Testis (tissue), 3 donors: Measurements from ENCODE around the gene SLC16A3. TPM values are rescaled to one million over a fixed set of nuclear protein-coding genes. Genes with fewer than 3 reads are reported as not detected.

Experiments used
- DNase-seq: peaks from one replicate; pipeline ENCODE4 v3.0.0-alpha.2; 2019
- H3K27ac ChIP-seq, 2 donors: fragments of 200-600 bp; sonication (generic); one replicate each; pipeline ENCODE4 v1.5.1; 2019
- H3K27me3 ChIP-seq: fragments of 200-600 bp; sonication (generic); one replicate; pipeline ENCODE4 v1.5.1; 2019
- H3K36me3 ChIP-seq: fragments of 200-600 bp; sonication (generic); one replicate; pipeline ENCODE4 v1.5.1; 2017; ENCODE audit warnings: low read depth; ENCODE audit errors: missing control alignments
- H3K4me1 ChIP-seq: fragments of 200-600 bp; sonication (generic); one replicate; pipeline ENCODE4 v1.5.1; 2019
- H3K4me3 ChIP-seq, 2 donors: fragments of 200-600 bp; sonication (generic); one replicate each; pipeline ENCODE4 v1.5.1; 2017 to 2019
- H3K9me3 ChIP-seq: fragments of 200-600 bp; sonication (generic); one replicate; pipeline ENCODE4 v1.5.1; 2017
- CTCF ChIP-seq, 3 experiments: fragments of 450-650 bp in 2 of 3; fragments of 200-600 bp in 1 of 3; sonication (generic) in 1 of 3; IDR thresholded peaks; one replicate each; pipeline ENCODE4 v1.5.1; 2016 to 2019; ENCODE audit warnings: antibody characterized with exemption in 3 of 3, mild to moderate bottlenecking in 2 of 3, moderate library complexity in 1 of 3
- POLR2A ChIP-seq: fragments of 450-650 bp; IDR thresholded peaks from one replicate; pipeline ENCODE4 v1.6.1; 2017; ENCODE audit warnings: antibody characterized with exemption, mild to moderate bottlenecking, moderate library complexity
- WGBS, 2 donors: methylation state at CpG; one replicate each; pipeline ENCODE4 v1.1.5; 2018; 5-methylcytosine and 5-hydroxymethylcytosine counted together
- intact Hi-C: fragments of 100-400 bp; cut with DNase I; formaldehyde crosslinking; loops from one replicate; pipeline ENCODE4 v1.15.1; 2023; ENCODE audit warnings: low total_unique reads
- polyA plus RNA-seq: library from polyadenylated mRNA; stranded (reverse); fragments of 350-450 nt; fragmentation: Illumina TruSeq; extraction: RNeasy Lipid Tissue Mini Kit (QIAGEN cat#74804); gene quantifications from one replicate; pipeline ENCODE4 v1.2.3, GENCODE V29; 2014; ENCODE audit warnings: low read depth, low replicate concordance; ENCODE audit not compliant: insufficient read depth
- total RNA-seq, 2 donors: library from RNA; depleted of rRNA; stranded (reverse); fragments of >200 nt; gene quantifications; one replicate each; pipeline ENCODE4 v1.2.3, GENCODE V29; 2016

The SLC16A3 gene
- total and polyA plus RNA-seq, 3 donors from 2014 or later: 67.7 to 71.4 (median 70.6) TPM

GRCh38 chr17:82226809-82227628, 1.8 kb upstream of the SLC16A3 start:
- 85 to 100% methylated on average over 3 to 13 of the region's 16 CpGs for WGBS, 2 donors
- Histone ChIP-seq H3K4me3 (no peak overlapping the region), H3K9me3 (no peaks in the 10 kb centered on the region), H3K36me3 (no peaks in the 10 kb centered on the region), H3K27me3 (no peaks in the 10 kb centered on the region), H3K27ac (no peak overlapping the region), H3K4me1 (peaks cover 26% of the 10 kb centered on the region)
- TF ChIP-seq CTCF (IDR thresholded peaks at IDR 0.05) (no peak), POLR2A (no peak)
- DNase-seq: no peak
- intact Hi-C loops: no loop called here

- no peaks in the 10 kb centered on the region for H3K27me3 ChIP-seq
- no peaks in the 10 kb centered on the region for H3K9me3 ChIP-seq
- peak overlapping the region in 1 of 2 donors; percentile 58 for H3K4me3 ChIP-seq
- H3K27ac ChIP-seq: peak overlapping the region; percentile 83 to 90
- H3K36me3 ChIP-seq: no peaks in the 10 kb centered on the region
- intact Hi-C loops: no loop called here
- H3K4me1 ChIP-seq: peaks cover 34% of the 10 kb centered on the region
- TF ChIP-seq CTCF (IDR thresholded peaks at IDR 0.05): no peak
- TF ChIP-seq POLR2A: no peak
- WGBS, 2 donors: 43 to 69% methylated on average over 7 to 18 of the region's 18 CpGs
- no peak for DNase-seq
Observed at GRCh38 chr17:82227629-82228277, 1.1 kb upstream of the SLC16A3 start.

GRCh38 chr17:82228278-82228841, 482 bp upstream of the SLC16A3 start:
- no peak for TF ChIP-seq POLR2A
- intact Hi-C loops: no loop called here
- peak overlapping the region; percentile 83 to 90 for H3K27ac ChIP-seq
- peaks cover 39% of the 10 kb centered on the region for H3K4me1 ChIP-seq
- no peaks in the 10 kb centered on the region for H3K27me3 ChIP-seq
- H3K36me3 ChIP-seq: no peaks in the 10 kb centered on the region
- 29% methylated on average over 52 of the region's 63 CpGs; no CpG with 5 or more reads in 1 of the 2 donors for WGBS, 2 donors
- peak overlapping the region; percentile 51 to 58 for H3K4me3 ChIP-seq
- no peaks in the 10 kb centered on the region for H3K9me3 ChIP-seq
- no peak for DNase-seq

GRCh38 chr17:82229698-82230608, 1.1 kb downstream of the SLC16A3 start:
- no peak for TF ChIP-seq CTCF (IDR thresholded peaks at IDR 0.05)
- no peak for TF ChIP-seq POLR2A
- Histone ChIP-seq H3K27ac (peak overlapping the region; percentile 90 to 94), H3K27me3 (no peaks in the 10 kb centered on the region), H3K4me3 (peak overlapping the region; percentile 53 to 77), H3K4me1 (peaks cover 49% of the 10 kb centered on the region), H3K36me3 (no peaks in the 10 kb centered on the region), H3K9me3 (no peaks in the 10 kb centered on the region)
- DNase-seq: no peak
- intact Hi-C loops: no loop called here
- WGBS, 2 donors: 40 to 43% methylated on average over 1 to 25 of the region's 28 CpGs
